Daoy (cell line): ENCODE data around the gene TAF6. TPM values are rescaled to one million over a fixed set of nuclear protein-coding genes. Genes with fewer than 3 reads are reported as not detected.

Experiments used
- DNase-seq: peaks from one replicate; pipeline ENCODE4 v3.0.0-alpha.2; 2015; ENCODE audit warnings: low read depth
- total RNA-seq: library from RNA; depleted of rRNA; stranded (reverse); fragments of >200 nt; shearing (Covaris generic); gene quantifications from 2 replicates; pipeline ENCODE4 v1.2.3, GENCODE V29; 2014

Gene TAF6
- total RNA-seq, 1 experiment from 2014 or later: 47.3 TPM

- no peak for DNase-seq
Observed at GRCh38 chr7:100095704-100096103, 23.5 kb downstream of the TAF6 start.

GRCh38 chr7:100095289-100095688 is 23.9 kb downstream of the TAF6 start:
- no peak for DNase-seq

- DNase-seq: no peak
Observed at GRCh38 chr7:100093925-100094486, 25.2 kb downstream of the TAF6 start.

- no peak for DNase-seq
Observed at GRCh38 chr7:100093498-100093897, 25.7 kb downstream of the TAF6 start.

GRCh38 chr7:100093054-100093453 is 26.1 kb downstream of the TAF6 start:
- DNase-seq: no peak

- peak; percentile 55 for DNase-seq
Observed at GRCh38 chr7:100091411-100092181, 27.6 kb downstream of the TAF6 start.

- DNase-seq: no peak
Observed at GRCh38 chr7:100090527-100091410, 28.4 kb downstream of the TAF6 start.

GRCh38 chr7:100089458-100090196 is 29.5 kb downstream of the TAF6 start:
- peak; percentile 68 for DNase-seq

- DNase-seq: peak; percentile 95
Observed at GRCh38 chr7:100088621-100089457, 30.3 kb downstream of the TAF6 start, which contains the start of gene COPS6. Gene COPS6 (plus strand): TSS chr7:100088969. CDS start chr7:100088991, 22 bp downstream.

- no peak for DNase-seq
Observed at GRCh38 chr7:100088095-100088620, 31.0 kb downstream of the TAF6 start.

GRCh38 chr7:100087055-100087750 is 32.0 kb downstream of the TAF6 start:
- peak; percentile 97 for DNase-seq

- DNase-seq: no peak
Observed at GRCh38 chr7:100085515-100085914, 33.6 kb downstream of the TAF6 start.

- no peak for DNase-seq
Observed at GRCh38 chr7:100082978-100083377, 36.2 kb downstream of the TAF6 start.

- peak; percentile 100 for DNase-seq
Observed at GRCh38 chr7:100081535-100082102, 37.5 kb downstream of the TAF6 start, which contains the start of gene ZNF3. Gene ZNF3 (minus strand): TSS chr7:100081723. CDS start chr7:100077357, 4,366 bp downstream.

GRCh38 chr7:100080907-100081534 is 38.1 kb downstream of the TAF6 start:
- DNase-seq: peak; percentile 46

GRCh38 chr7:100079024-100079560 is 40.1 kb downstream of the TAF6 start:
- DNase-seq: no peak

GRCh38 chr7:100077205-100077604 is 42.0 kb downstream of the TAF6 start:
- DNase-seq: no peak

GRCh38 chr7:100075418-100075817 is 43.7 kb downstream of the TAF6 start:
- DNase-seq: no peak

- no peak for DNase-seq
Observed at GRCh38 chr7:100074841-100075240, 44.3 kb downstream of the TAF6 start.
